WI38 (cell line): Measurements from ENCODE around the gene ACTN4.

Experiments used
- H3K4me3 ChIP-seq: 2 replicates; pipeline ENCODE4 v1.5.1; 2011; ENCODE audit warnings: low read depth, mild to moderate bottlenecking, control low read depth, low read length
- TF ChIP-seq, protein P1 (sequence below): IDR thresholded peaks from 2 replicates; pipeline ENCODE4 v1.5.1; 2012; ENCODE audit warnings: low read depth, mild to moderate bottlenecking, control low read depth, low read length

Gene ACTN4

DNA sequence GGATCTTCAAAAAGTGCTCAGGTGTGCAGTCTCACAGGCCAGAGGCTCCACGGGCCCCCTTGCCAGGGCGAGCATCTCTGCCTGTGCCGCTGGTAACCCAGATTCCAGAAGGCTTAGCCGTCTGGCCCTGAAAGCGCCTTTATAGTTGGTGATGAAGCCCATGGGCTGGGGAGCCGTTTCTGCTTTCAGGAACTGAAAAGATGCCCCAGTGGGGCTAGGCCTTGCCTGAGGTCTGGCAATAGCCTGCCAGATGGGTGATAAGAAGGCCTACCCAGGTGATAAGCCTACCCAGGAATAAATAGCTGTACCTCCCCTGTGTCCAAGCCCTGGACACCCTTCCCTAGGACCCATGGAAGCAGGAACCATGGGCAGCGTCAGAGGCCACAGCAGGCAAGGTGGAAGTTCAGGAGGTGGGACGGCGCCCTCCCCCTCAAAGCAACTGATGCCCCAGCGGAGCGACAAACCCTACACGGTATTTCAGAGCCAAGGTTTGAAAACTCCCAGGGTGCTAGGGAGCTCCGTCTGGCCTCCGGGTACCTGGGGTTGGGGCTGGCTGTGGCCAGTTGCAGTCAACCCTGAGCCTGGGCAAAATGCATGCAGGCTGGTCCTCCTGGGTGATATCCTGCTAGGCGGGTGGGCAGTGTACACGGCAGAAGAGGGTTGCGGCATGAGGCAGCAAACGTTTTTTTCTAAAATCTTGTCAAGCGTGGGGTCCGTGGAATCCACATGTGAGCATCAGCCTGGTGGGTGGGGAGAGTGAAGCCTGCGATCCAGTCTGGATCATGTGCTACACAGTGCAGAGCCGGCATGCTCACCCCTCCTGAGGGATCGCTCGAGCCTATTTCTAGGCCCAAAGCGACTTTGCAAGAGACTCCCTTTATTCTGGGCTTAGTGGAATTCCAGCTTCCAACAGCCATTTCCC lies 45.3 kb downstream of the ACTN4 start:
- TF ChIP-seq, protein P1, sequence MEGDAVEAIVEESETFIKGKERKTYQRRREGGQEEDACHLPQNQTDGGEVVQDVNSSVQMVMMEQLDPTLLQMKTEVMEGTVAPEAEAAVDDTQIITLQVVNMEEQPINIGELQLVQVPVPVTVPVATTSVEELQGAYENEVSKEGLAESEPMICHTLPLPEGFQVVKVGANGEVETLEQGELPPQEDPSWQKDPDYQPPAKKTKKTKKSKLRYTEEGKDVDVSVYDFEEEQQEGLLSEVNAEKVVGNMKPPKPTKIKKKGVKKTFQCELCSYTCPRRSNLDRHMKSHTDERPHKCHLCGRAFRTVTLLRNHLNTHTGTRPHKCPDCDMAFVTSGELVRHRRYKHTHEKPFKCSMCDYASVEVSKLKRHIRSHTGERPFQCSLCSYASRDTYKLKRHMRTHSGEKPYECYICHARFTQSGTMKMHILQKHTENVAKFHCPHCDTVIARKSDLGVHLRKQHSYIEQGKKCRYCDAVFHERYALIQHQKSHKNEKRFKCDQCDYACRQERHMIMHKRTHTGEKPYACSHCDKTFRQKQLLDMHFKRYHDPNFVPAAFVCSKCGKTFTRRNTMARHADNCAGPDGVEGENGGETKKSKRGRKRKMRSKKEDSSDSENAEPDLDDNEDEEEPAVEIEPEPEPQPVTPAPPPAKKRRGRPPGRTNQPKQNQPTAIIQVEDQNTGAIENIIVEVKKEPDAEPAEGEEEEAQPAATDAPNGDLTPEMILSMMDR: no peak
- H3K4me3 ChIP-seq: no peak overlapping the region

DNA sequence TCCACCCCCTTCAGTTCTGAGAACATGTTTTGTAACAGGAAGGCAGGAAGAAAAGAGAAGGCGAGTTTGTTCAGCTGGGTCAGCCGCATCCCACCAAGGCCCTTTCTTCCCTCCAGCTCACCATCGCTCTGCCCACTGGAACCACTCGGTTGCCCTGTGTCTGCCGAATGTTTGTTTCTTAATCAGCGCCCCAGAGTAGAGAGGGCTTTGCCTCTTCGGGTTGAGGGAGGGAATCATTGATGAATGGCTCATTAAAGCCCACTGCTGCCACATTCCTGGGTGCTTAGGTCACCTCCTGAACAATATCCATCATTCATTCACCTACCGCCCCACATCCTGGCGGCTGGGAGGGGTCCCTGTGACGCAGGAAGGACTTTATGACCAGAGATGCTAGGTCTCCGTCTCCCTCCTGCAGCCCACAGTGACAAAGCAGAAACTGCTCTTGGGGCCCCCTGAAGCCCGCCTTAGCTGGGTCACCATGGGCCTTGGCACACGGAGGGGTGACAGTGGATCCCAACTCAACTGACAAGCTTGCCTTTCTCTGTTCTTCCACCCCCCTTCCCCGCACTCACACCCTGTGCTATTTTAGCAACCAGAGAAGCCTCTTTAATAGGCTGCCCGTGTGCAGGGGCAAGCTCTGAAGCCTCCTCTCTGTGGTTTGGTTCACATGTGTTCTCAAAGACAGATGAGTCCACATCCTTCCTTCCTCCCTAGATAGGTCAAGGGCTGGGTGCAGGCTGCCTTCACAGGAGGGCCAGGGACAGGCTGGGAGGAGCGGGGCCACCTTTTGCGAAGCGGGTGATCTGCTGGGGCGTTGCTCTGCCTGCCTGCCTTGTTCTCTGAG lies 46.2 kb downstream of the ACTN4 start:
- no peak overlapping the region for H3K4me3 ChIP-seq
- TF ChIP-seq, protein P1: no peak

DNA sequence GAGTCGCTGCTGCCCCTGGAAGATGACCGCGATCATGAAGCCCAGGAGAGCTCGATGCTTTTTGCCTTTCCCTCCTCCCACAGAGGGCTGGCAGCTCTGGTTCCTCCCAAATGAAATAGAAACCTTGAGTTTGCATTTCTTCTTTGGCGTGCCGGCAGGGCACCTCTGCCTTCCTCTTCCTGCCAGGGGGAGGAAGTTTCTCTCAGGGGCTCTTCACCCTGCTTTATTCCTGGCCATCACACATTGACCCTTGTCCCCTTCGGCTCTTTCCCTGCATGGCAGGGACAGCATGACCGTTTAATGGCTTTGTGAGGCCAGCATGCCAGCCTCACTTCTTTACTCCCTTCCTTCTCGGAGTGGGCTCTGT lies 47.9 kb downstream of the ACTN4 start:
- TF ChIP-seq, protein P1: no peak
- H3K4me3 ChIP-seq: no peak overlapping the region

DNA sequence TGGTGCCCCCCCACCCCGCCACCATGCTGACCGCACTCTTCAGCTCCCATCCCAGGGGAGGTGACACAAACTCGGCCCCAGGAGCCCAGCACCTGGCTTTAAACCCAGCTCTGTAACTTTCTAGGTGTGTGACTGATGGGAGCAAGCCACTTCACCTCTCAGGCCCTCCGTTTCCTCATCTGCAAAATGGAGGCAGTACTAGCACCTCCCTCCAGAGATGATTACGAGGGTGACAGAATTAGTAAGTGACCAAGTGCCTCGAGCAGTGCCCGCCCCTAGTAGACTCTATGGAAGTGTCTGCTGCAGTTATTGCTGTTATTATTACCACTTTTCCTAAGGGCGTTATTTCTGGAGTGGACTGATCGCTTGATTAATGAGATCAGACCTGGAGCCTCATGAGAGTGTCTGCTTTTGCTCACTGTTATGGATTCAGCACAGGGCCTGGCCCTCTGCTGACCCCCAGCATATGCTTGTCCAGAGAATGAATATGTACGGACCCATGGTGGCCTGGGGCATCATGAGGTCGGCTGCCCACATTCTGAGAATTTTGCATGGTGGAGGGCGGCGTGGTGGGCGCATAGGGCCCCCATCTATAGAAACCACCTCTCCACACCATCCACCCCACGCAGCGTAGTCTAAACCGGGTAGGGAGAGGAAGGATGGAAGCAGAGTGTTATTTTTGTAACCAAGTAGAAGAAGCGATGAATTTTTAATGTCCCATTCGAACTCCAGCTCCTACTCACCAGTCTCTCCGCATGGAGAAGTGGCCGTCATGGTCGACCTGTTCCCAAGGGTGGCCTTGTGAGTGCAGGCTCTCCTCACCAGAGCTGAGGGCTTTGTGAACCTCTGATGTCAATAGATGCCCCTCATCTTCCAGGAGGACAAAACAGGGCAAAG lies 48.6 kb downstream of the ACTN4 start:
- H3K4me3 ChIP-seq: no peak overlapping the region
- TF ChIP-seq, protein P1: no peak

DNA sequence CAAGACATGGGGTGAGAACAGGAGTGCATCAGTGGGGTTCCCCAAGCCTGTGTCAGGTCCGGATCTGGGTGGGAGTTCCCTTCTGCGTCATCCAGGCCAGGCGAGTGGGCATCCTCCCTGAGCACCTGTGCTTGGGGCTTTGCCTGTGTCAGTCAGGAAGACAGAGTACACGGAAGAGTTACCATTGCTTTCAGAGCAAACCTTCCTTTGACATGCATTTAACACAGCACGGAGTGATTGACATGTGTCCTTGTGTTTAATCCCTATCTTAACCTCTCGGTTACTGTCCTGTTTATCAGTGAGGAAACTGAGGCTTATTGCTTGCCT lies 49.2 kb downstream of the ACTN4 start:
- H3K4me3 ChIP-seq: no peak overlapping the region
- TF ChIP-seq, protein P1: no peak

DNA sequence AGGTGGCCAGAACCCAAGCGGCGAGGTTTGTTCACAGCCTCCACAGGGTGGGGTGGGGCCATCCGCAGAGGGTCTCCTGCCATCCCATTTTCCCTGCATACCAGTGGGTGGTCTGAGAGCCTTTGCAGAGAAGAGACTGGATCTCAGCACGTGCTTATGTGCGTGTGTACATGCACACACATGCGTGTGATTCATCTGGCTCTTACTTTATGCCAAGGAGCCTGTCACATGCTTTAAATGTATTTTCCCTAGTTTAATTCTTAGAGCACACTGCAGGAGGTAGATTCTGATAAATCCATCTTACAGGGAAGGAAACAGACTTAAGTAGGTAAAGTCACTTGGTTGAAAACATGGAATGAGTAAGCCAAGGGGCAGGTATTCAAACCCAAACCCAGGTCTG lies 49.7 kb downstream of the ACTN4 start:
- H3K4me3 ChIP-seq: no peak overlapping the region
- TF ChIP-seq, protein P1: no peak
